ENCODE results near the gene PARVG.

GRCh38 chr22:44179196-44179988 is 1.3 kb upstream of the PARVG start:
- TF ChIP-seq, protein P1, sequence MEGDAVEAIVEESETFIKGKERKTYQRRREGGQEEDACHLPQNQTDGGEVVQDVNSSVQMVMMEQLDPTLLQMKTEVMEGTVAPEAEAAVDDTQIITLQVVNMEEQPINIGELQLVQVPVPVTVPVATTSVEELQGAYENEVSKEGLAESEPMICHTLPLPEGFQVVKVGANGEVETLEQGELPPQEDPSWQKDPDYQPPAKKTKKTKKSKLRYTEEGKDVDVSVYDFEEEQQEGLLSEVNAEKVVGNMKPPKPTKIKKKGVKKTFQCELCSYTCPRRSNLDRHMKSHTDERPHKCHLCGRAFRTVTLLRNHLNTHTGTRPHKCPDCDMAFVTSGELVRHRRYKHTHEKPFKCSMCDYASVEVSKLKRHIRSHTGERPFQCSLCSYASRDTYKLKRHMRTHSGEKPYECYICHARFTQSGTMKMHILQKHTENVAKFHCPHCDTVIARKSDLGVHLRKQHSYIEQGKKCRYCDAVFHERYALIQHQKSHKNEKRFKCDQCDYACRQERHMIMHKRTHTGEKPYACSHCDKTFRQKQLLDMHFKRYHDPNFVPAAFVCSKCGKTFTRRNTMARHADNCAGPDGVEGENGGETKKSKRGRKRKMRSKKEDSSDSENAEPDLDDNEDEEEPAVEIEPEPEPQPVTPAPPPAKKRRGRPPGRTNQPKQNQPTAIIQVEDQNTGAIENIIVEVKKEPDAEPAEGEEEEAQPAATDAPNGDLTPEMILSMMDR (IDR thresholded peaks at IDR 0.05), result no peak
- no peak for TF ChIP-seq POLR2A (IDR thresholded peaks at IDR 0.05)
